GM12865 (cell line): Measurements from ENCODE around the gene ITGB8.

Source experiments
- DNase-seq: peaks from one replicate; pipeline ENCODE4 v3.0.0; 2010; ENCODE audit warnings: low read depth
- H3K4me3 ChIP-seq: 2 replicates; pipeline ENCODE4 v1.5.1; 2011; ENCODE audit warnings: mild to moderate bottlenecking, low read depth, low read length, control low read depth
- CTCF ChIP-seq: IDR thresholded peaks from 2 replicates; pipeline ENCODE4 v1.5.1; 2011; ENCODE audit warnings: low read length, control low read depth, low read depth, inconsistent platforms; ENCODE audit not compliant: insufficient read depth; ENCODE audit errors: missing control alignments

The ITGB8 gene

GRCh38 chr7:20347680-20348079 lies 17.0 kb downstream of the ITGB8 start:
- H3K4me3 ChIP-seq: no peak overlapping the region
- no peak for TF ChIP-seq CTCF
- no peak for DNase-seq

- no peak for TF ChIP-seq CTCF
- DNase-seq: no peak
- H3K4me3 ChIP-seq: no peak overlapping the region
Measured at GRCh38 chr7:20348125-20348807, 17.6 kb downstream of the ITGB8 start.

GRCh38 chr7:20350518-20350951 lies 19.8 kb downstream of the ITGB8 start:
- H3K4me3 ChIP-seq: no peak overlapping the region
- DNase-seq: no peak
- TF ChIP-seq CTCF: no peak

GRCh38 chr7:20350996-20351692 lies 20.4 kb downstream of the ITGB8 start:
- no peak overlapping the region for H3K4me3 ChIP-seq
- DNase-seq: no peak
- TF ChIP-seq CTCF: no peak

GRCh38 chr7:20351901-20352300 lies 21.2 kb downstream of the ITGB8 start:
- no peak for TF ChIP-seq CTCF
- DNase-seq: no peak
- H3K4me3 ChIP-seq: no peak overlapping the region

- DNase-seq: no peak
- no peak overlapping the region for H3K4me3 ChIP-seq
- no peak for TF ChIP-seq CTCF
Measured at GRCh38 chr7:20352573-20353306, 22.0 kb downstream of the ITGB8 start.
